ENCODE results near the gene KRTAP10-10. TPM values are rescaled to one million over a fixed set of nuclear protein-coding genes. Genes with fewer than 3 reads are reported as not detected.

The KRTAP10-10 gene
- total and polyA plus RNA-seq, 9 of the 15 experiments (the other 6 are each of a cell fraction or from before 2014, with no cell fraction given): not detected

GRCh38 chr21:44654576-44655175, 17.5 kb downstream of the KRTAP10-10 start, which contains the start of gene KRTAP12-4:
Gene KRTAP12-4, minus strand, starts transcription at chr21:44654659. Its CDS starts 45 bp downstream, at chr21:44654614.
- H3K9me1 ChIP-seq (ENCODE audit: control insufficient read depth, insufficient read depth, low read length): no peaks in the 10 kb centered on the region
- no peak within 1 kb of the TSS for H3K4me2 ChIP-seq (ENCODE audit: insufficient read depth, low read length)
- BruUV-seq (replicated peaks): no TSS peak
- no peaks in the 10 kb centered on the region for H4K20me1 ChIP-seq (replicated peaks; ENCODE audit: control insufficient read depth, insufficient read depth, low read length)
- FAIRE-seq (no peak), DNase-seq (ENCODE audit: extremely low read depth in 1 of 4, low spot score in 3 of 4) (no peak), ATAC-seq (no peak)
- no peak within 1 kb of the TSS for H3K27ac ChIP-seq (ENCODE audit: extremely low read depth, low read depth, low read length)
- peaks cover 11 to 52% of the 10 kb centered on the region in 2 experiments; a peak in 4 of 5 replicates for H3K27me3 ChIP-seq (ENCODE audit: control insufficient read depth in 2 of 2, insufficient read depth in 2 of 2, low read length in 2 of 2)
- H3K4me3 ChIP-seq: no peak within 1 kb of the TSS
- H2AFZ ChIP-seq (ENCODE audit: low read depth, low read length): no peak within 1 kb of the TSS
- no peaks in the 10 kb centered on the region for H3K9me3 ChIP-seq (replicated peaks; ENCODE audit: control insufficient read depth, insufficient read depth, low read depth, low read length)
- TF ChIP-seq LEF1 (IDR thresholded peaks at IDR 0.05): no peak
- TF ChIP-seq GTF2F1 (IDR thresholded peaks at IDR 0.05; ENCODE audit: low read depth, low read length): no peak
- no peak for TF ChIP-seq ZBTB11 (CRISPR knock-in tag; IDR thresholded peaks at IDR 0.05)
- TF ChIP-seq KAT2B (IDR thresholded peaks at IDR 0.05; ENCODE audit: low read depth, low read length): no peak
- TF ChIP-seq SRSF9 (IDR thresholded peaks at IDR 0.05; ENCODE audit: borderline replicate concordance, low read depth, low read length): no peak
- H3K36me3 ChIP-seq (ENCODE audit: control insufficient read depth, insufficient read depth, low read length): no peaks in the 10 kb centered on the region
- H3K79me2 ChIP-seq (ENCODE audit: control insufficient read depth, insufficient read depth, low read length): no peaks in the 10 kb centered on the region
- H3K4me1 ChIP-seq (replicated peaks in 1 of 2; ENCODE audit: control insufficient read depth in 2 of 2, insufficient read depth in 2 of 2, low read length in 2 of 2): peaks cover 0 to 8% of the 10 kb centered on the region in 2 experiments; a peak in 2 of 5 replicates
- CTCF ChIA-PET (ENCODE audit: low intra/inter-chr PET ratio): no interaction called here
- in situ Hi-C loops (cut with MboI) (no loop called here), intact Hi-C loops (cut with micrococcal nuclease) (no loop called here)
- WGBS (ENCODE audit: insufficient coverage, low coverage, missing lambda C conversion rate): 1% methylated on average over 9 of the region's 9 CpGs
- POLR2A ChIA-PET: interaction anchor here (1.2 kb wide), 1 partner anchor 88 kb away, joined by 3 read pairs; no protein-coding TSS in a partner anchor
- no peak within 1 kb of the TSS for H3K9ac ChIP-seq (ENCODE audit: insufficient read depth in 1 of 2, low read depth in 2 of 2, low read length in 2 of 2)

Measured in K562 (cell line).